ENCODE results near the gene TYW3.

- no peak for TF ChIP-seq CTCF (IDR thresholded peaks at IDR 0.05)
- no peak for TF ChIP-seq POLR2A (IDR thresholded peaks at IDR 0.05)
- no peak for TF ChIP-seq POLR2AphosphoS5 (IDR thresholded peaks at IDR 0.05; ENCODE audit: insufficient read depth in 1 of 2, low read depth in 1 of 2)
Measured at GRCh38 chr1:74713849-74714248, 19.1 kb upstream of the TYW3 start.
